ENCODE data around the gene LIAS.

DNA sequence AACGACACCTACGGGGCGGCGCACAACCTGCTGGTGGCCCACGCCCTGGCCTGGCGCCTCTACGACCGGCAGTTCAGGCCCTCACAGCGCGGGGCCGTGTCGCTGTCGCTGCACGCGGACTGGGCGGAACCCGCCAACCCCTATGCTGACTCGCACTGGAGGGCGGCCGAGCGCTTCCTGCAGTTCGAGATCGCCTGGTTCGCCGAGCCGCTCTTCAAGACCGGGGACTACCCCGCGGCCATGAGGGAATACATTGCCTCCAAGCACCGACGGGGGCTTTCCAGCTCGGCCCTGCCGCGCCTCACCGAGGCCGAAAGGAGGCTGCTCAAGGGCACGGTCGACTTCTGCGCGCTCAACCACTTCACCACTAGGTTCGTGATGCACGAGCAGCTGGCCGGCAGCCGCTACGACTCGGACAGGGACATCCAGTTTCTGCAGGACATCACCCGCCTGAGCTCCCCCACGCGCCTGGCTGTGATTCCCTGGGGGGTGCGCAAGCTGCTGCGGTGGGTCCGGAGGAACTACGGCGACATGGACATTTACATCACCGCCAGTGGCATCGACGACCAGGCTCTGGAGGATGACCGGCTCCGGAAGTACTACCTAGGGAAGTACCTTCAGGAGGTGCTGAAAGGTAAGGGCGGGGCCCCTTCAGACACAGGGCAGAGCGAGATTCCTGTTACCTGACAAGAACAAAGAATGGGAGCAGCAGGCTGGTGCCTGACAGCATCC lies 11.8 kb upstream of the LIAS start:
- TF ChIP-seq, protein P1, sequence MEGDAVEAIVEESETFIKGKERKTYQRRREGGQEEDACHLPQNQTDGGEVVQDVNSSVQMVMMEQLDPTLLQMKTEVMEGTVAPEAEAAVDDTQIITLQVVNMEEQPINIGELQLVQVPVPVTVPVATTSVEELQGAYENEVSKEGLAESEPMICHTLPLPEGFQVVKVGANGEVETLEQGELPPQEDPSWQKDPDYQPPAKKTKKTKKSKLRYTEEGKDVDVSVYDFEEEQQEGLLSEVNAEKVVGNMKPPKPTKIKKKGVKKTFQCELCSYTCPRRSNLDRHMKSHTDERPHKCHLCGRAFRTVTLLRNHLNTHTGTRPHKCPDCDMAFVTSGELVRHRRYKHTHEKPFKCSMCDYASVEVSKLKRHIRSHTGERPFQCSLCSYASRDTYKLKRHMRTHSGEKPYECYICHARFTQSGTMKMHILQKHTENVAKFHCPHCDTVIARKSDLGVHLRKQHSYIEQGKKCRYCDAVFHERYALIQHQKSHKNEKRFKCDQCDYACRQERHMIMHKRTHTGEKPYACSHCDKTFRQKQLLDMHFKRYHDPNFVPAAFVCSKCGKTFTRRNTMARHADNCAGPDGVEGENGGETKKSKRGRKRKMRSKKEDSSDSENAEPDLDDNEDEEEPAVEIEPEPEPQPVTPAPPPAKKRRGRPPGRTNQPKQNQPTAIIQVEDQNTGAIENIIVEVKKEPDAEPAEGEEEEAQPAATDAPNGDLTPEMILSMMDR (IDR thresholded peaks at IDR 0.05): no peak
- TF ChIP-seq POLR2A (IDR thresholded peaks at IDR 0.05): no peak
